Keratinocyte (primary cell): Measurements from ENCODE around the gene RNF207.

Source experiments
- EZH2 ChIP-seq: IDR thresholded peaks from one replicate; pipeline ENCODE4 v1.6.1; 2012; ENCODE audit warnings: inconsistent platforms, mild to moderate bottlenecking, low read length, moderate library complexity
- TF ChIP-seq, protein P1 (sequence below), 3 experiments: IDR thresholded peaks in 1 of 3; conservative IDR thresholded peaks in 1 of 3; optimal IDR thresholded peaks in 1 of 3; 2 replicates in 2 of 3; 3 replicates in 1 of 3; pipeline versions ENCODE3 to v1.5.1; 2011; ENCODE audit warnings: low read length in 3 of 3, mild to moderate bottlenecking in 3 of 3, moderate library complexity in 2 of 3, control low read depth in 1 of 3, inconsistent platforms in 1 of 3; ENCODE audit not compliant: insufficient read depth in 2 of 3; ENCODE audit errors: extremely low read depth in 1 of 3

DNA sequence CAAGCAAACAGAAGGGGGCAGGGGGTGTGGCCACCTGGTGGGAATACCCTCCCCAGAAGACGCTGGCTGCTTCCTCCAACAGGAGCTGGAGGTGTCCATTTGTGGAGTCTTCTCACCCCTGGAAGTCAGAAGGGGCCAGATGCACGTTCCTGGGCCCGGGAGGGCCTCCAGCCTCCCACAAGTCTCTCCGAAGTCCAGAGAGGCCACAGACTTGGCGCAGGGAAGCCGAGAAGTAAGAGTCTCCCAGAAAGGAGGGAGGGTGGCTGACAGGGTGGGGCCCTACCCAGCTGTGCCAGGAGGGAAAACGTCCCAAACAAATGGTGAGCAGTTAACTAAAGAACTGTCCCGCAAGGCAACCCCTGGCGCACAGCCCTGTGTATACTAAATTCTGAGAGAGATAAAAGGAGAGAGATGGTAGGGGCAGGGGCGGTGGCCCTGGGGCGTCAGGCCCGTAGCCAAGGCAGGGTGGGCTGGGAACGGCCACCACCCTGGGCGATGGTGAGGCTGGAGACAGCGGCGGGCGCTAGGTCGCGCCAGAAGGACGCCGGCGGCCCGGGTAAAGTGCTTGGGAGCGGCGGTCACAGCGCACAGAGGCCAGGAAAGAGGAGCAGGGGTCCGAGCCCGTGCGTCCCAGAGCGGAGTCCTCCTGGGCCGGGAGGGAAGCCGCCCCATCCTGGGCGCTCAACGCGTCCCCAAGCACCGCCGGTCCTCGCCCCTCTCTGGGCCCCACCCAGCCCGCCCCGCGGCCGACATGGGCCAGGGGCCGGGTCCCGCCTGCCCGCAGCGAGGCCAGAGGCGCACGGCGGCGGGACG is 27.0 kb upstream of the RNF207 start:
- TF ChIP-seq, protein P1, sequence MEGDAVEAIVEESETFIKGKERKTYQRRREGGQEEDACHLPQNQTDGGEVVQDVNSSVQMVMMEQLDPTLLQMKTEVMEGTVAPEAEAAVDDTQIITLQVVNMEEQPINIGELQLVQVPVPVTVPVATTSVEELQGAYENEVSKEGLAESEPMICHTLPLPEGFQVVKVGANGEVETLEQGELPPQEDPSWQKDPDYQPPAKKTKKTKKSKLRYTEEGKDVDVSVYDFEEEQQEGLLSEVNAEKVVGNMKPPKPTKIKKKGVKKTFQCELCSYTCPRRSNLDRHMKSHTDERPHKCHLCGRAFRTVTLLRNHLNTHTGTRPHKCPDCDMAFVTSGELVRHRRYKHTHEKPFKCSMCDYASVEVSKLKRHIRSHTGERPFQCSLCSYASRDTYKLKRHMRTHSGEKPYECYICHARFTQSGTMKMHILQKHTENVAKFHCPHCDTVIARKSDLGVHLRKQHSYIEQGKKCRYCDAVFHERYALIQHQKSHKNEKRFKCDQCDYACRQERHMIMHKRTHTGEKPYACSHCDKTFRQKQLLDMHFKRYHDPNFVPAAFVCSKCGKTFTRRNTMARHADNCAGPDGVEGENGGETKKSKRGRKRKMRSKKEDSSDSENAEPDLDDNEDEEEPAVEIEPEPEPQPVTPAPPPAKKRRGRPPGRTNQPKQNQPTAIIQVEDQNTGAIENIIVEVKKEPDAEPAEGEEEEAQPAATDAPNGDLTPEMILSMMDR (optimal IDR thresholded peaks at IDR 0.05 in 1 of 3, IDR thresholded peaks at IDR 0.05 in 1 of 3, conservative IDR thresholded peaks at IDR 0.05 in 1 of 3; ENCODE audit: extremely low read depth in 1 of 3, insufficient read depth in 2 of 3, low read length in 3 of 3), result no peak
- TF ChIP-seq EZH2, result peak; percentile 98
